Left ventricle myocardium superior (tissue), 1 donor: ENCODE measurements around the gene RMI2. TPM values are rescaled to one million over a fixed set of nuclear protein-coding genes. Genes with fewer than 3 reads are reported as not detected.

ENCODE experiments used
- ATAC-seq: fragments of 200-7000 bp; cut with Tn5 transposase; one replicate; pipeline ENCODE4 v1.9.1; 2020; ENCODE audit warnings: mild to moderate bottlenecking, moderate library complexity
- DNase-seq: peaks from one replicate; pipeline ENCODE4 v3.0.0-alpha.2; 2020
- intact Hi-C: fragments of 100-400 bp; cut with micrococcal nuclease; formaldehyde crosslinking; loops from one replicate; pipeline ENCODE4 v1.11.0; 2022
- total RNA-seq: library from RNA; stranded (reverse); fragmentation: NEBNext Ultra II Directional; extraction: Animal tissue kit (Norgen Biotek cat#: 25700); gene quantifications from one replicate; pipeline ENCODE4 v1.2.1, GENCODE V29; 2021
- donor health status: DM: no; HTN: yes; CAD: no; lungs with severe emphysema.

Gene RMI2
- total RNA-seq, 1 donor from 2014 or later = 0.45 TPM

DNA sequence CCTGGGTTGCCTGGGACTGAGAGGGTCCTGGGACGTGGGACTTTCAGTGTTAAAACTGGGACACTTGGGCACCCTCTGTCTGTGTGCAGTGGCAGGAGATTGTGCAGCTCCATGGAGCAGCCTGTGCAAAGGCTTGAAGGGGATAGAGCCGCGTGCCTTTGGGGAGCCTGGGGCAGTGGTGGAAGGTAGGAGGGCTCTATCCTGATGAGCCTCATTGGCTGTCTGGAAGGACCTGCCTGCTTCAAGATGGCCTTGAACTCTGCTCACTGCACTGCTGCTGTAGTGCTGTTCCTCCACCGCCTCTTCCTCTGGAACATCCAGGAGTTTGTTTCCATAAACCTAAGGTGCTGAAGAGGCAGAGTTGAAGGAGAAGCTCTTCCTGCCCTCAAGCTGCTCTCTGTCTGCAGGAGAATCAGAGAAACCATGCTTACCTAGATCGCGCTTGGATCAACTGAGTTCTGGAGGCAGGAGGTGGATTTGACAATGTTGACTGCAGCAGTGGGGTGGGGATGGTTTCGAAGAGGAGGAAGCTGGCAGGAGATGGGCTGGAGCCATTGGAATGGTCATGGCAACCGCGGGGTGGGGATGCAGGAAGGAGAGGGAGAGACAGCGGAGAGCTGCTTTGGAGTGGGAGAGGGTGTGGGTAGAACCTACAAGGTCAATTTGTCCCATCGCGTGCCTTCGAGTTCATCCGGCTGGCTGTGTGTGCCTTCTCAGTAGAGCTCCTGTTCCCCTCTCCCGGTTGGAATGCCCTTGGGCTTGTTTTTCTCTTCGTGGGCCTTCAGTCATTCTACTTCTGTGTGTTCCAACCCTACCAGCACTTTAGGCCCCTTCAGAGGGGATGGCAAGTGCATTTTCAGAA is 3.7 kb downstream of the RMI2 start:
- intact Hi-C loops = no loop called here
- DNase-seq (no peak), ATAC-seq (no peak)

DNA sequence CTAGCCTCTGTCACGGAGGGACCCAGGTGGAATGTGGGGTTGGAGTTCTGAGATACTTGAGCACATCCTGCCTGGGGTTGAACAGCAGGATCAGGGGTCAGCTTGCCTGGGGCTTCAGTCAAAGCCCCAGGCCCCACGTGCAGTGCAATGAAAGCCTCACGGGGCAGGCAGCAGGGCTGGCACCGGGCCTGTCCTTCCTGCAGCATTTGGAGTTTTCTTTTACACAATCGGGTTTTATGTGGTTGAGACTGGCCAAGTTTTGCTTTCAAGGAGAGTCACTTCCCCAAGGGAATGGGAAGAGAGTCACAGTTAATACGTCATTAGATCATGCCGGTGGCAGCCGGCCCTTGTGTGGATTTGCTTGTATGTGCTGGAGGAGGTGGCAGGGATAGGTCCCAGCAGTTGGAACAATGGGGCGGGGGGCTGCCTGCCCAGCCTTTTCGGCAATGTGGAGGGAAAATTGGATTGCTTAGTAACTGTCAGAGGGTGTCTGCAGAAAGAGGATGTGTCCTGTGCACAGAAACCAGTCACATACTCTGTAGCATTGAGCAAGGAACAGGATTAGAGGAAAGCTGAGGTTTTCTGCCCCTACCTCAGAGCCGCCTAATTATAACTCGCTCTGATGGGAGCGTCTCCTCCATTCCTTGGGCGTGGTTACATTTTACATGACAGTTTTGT is 4.5 kb downstream of the RMI2 start:
- DNase-seq = peak; percentile 69
- peak; percentile 38 for ATAC-seq
- intact Hi-C loops = loop anchor here (10.0 kb wide), 1 partner anchor 375 kb away; no protein-coding TSS in a partner anchor

- ATAC-seq = no peak
- intact Hi-C loops = loop anchor here (10.0 kb wide), 1 partner anchor 376 kb away; no protein-coding TSS in a partner anchor
- no peak for DNase-seq
These were observed 5.3 kb downstream of the RMI2 start for GRCh38 chr16:11350519-11350918.

GRCh38 chr16:11350921-11351335 is 5.7 kb downstream of the RMI2 start:
- no peak for ATAC-seq
- intact Hi-C loops = loop anchor here (10.0 kb wide), 1 partner anchor 376 kb away; no protein-coding TSS in a partner anchor
- no peak for DNase-seq

DNA sequence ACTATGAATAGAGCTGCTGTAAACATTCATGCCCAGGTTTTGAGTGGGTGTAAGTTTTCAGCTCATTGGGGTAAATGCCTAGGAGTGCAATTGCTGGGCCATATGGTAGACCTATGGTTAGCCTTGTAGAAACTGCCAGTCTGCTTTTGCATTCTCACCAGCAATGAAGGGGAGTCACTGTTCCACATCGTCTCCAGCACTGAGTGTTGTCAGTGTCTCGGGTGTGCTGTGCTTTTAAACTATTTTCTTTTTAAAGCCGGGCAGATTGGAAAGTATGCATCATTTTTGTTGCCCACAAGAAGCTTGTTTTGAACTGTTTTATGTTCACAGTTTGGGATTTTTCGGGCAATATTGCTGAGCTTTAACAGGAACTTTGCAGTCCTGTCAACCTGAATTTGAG is 7.9 kb downstream of the RMI2 start:
- ATAC-seq = no peak
- intact Hi-C loops = loop anchor here (10.0 kb wide), 1 partner anchor 378 kb away; no protein-coding TSS in a partner anchor
- DNase-seq = no peak

DNA sequence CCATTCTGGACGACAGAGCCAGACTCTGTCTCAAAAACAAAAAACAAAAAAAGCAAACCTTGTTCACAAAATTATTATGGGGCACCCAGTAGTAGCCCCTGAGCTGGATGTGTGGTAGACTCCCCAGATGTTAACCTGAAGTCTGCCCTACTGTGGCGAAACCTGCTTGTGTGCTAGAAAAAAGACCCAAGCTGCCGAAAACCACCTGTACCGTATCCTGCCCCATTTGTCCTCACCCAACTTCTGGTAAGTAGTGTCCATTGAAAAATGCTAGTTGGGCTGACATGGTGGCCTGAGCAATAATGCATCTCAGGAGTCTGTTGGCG is 9.1 kb downstream of the RMI2 start:
- no peak for ATAC-seq
- DNase-seq = no peak
- intact Hi-C loops = loop anchor here (10.0 kb wide), 1 partner anchor 380 kb away; no protein-coding TSS in a partner anchor

DNA sequence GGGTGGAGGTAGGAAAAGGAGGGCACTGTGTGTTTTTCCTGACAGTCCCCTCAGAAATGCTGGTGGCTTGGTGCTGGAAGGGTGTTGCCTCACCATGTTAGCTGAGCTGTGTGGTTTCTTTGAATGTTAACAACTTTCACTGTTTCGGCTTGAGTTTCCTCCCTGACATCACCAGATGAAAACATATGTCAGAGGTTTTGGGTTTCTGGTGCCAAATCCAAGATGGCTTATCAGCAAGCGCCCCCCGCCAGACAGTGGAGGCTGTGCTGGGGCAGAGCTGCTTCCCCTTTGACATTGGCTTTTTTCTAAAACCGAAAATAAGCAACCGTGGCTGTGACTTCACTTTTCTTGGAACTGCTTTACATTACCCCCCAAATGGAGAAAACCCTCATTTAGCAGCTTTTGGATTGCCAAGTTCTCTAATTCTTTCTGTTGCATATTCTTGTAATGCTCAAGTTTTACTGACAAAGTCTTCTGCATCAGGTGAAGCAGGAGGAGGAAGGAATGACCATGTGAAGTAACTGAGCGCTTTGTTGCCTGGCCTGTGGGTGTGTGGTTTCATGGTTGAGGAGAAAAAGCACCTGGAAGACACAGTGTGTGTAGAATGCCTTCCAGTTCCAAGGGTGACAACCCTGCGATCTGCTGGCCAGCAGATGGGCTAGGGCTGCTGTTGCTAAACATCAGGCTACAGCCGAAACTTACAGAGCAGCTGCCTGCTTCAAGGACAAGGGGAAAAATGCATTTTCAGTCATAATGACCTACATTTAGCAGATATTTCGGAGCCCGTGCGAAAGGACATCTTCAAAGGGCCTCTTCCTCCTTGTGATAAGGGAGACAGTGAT is 9.7 kb downstream of the RMI2 start:
- ATAC-seq = no peak
- intact Hi-C loops = loop anchor here (10.0 kb wide), 1 partner anchor 380 kb away; no protein-coding TSS in a partner anchor
- no peak for DNase-seq

DNA sequence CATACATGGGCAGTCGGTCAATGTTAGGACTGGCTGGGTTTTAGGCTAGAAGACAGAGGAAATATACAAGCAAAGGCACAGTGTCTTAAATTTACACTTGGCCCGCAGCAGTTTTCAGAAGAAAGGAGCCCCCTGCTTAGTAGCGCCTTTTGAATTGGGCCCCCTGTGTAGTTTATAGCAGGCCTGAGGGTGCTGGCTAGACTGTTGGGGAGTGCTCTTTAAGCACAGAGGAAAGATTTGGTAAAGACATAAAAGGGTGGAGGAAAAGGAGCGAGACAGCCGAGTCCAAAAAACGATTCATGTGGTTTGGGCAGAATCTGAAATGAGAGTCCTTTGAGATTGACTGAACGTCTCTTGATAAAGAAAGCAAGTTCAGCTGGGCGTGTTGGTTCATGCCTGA is 10.6 kb downstream of the RMI2 start:
- intact Hi-C loops = loop anchor here (10.0 kb wide), 1 partner anchor 381 kb away; no protein-coding TSS in a partner anchor
- DNase-seq (no peak), ATAC-seq (no peak)

- peak; percentile 67 for ATAC-seq
- DNase-seq = peak; percentile 82
These were observed 11.5 kb downstream of the RMI2 start for GRCh38 chr16:11356573-11357331.

GRCh38 chr16:11358531-11358930 is 13.3 kb downstream of the RMI2 start:
- no peak for ATAC-seq

More at GRCh38 chr16:11356573-11357331, 11.5 kb downstream of the RMI2 start:
- intact Hi-C loops = loop anchor here (10.0 kb wide), 1 partner anchor 382 kb away; no protein-coding TSS in a partner anchor

DNA sequence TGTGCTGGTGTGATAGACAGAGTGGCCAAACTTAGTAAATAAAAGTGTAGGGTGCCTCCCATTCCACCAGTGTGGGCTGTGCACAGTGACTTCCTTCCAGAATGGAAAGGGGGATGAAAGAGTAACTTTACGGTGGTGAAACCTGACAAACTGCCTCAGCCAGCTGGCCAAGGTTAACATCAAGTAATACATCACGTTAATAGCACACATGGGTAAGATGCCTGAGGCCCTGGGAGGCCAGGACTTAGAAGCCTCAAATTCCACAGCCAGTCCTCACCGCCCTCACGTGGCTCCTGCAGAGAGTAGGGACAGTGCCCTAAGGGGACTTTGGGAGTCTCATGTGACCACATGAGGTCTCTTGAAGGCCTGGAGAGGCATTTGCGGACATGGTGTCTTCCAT is 14.1 kb downstream of the RMI2 start:
- DNase-seq (no peak), ATAC-seq (no peak)
- intact Hi-C loops = loop anchor here (10.0 kb wide), 1 partner anchor 385 kb away; no protein-coding TSS in a partner anchor

More at GRCh38 chr16:11358531-11358930, 13.3 kb downstream of the RMI2 start:
- intact Hi-C loops = loop anchor here (10.0 kb wide), 1 partner anchor 384 kb away; no protein-coding TSS in a partner anchor
- no peak for DNase-seq

DNA sequence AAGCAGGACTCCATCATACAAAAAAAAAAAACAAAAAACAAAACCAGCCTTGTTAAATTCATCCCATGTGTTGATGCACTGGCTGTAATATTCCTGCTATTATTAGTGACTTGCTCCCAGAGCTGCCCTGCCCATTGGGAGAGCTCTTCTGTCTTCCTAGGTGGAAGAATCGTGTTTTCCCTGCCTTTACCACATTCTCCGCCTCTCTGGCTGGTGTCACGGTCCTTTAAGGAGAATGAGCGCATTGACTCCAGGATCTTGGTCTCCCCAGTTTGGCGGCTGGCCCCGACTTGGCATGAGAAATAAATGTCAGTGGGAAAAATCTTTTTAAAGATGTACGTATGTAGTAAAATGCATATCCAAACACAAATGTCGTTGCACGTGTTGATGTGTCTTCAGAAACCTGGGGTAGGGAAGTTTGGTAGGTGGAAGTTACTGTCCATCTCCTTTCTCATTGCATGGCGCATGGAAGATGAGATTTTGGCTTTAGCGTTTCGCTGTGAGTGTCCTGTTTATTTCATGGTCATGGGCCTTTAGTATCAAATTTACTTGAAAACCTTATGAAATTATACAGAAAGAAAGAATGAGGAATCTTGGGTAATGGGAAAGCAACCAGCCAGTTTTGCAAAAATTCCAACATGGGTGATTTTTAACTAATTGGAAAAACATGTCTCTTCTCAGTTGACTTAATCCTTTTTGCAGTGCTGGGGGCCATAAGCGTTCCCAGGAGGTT is 15.5 kb downstream of the RMI2 start:
- DNase-seq (no peak), ATAC-seq (no peak)
- intact Hi-C loops = no loop called here

- ATAC-seq (no peak), DNase-seq (no peak)
- intact Hi-C loops = no loop called here
These were observed 16.6 kb downstream of the RMI2 start for GRCh38 chr16:11361701-11362451.

- intact Hi-C loops = no loop called here
- ATAC-seq = no peak
- no peak for DNase-seq
These were observed 18.6 kb downstream of the RMI2 start for GRCh38 chr16:11363927-11364258.

- no peak for ATAC-seq
- intact Hi-C loops = no loop called here
These were observed 22.2 kb downstream of the RMI2 start for GRCh38 chr16:11367483-11367906.

DNA sequence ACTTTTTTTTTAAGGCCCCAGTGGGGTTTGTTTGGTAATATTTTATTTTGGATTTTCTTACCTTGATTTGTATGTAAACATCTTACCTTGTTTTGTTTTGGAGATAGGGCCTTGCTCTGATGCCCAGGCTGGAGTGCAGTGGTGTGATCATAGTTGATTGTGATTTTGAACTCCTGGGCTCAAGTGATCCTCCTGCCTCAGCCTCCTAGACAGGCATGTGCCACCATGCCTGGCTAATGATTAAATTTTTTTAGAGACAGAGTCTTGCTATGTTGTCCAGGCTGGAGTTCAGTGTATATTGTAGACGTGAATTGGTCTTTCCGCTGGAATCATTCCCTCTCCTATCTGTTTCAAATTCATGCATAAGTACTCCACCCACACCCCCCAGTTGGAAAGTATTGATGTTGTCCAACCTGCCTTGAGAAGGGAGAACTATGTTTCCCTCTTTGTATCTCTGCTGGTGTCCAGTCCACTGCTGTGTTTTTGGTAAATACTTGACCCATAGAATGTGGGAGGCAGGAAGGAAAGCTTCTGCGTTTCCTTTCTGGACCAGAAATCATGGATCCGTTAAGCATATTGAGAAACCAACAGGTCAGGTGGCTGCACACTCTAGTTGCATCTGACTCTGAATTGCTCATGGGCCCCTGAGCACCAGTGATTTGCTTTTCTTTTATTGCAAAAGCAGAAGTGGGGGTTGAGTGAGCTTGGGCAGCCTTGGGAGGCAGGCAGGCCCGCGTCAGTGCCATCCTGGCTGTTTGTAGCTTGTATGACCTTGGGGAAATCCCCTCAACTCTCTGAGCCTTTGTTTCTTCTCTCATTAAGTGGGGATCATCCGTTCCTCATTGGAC is 25.0 kb downstream of the RMI2 start:
- no peak for DNase-seq
- intact Hi-C loops = no loop called here
- no peak for ATAC-seq

More at GRCh38 chr16:11367483-11367906, 22.2 kb downstream of the RMI2 start:
- no peak for DNase-seq
